Measurements from ENCODE around the gene GATD1. TPM values are rescaled to one million over a fixed set of nuclear protein-coding genes. Genes with fewer than 3 reads are reported as not detected.
A peak's percentile ranks its signal among the peaks of the same experiment; 100 is the strongest.

Gene GATD1
- total RNA-seq, 1 experiment from 2014 or later, result 27.5 TPM

GRCh38 chr11:770642-771616 is 6.4 kb downstream of the GATD1 start:
- no peak for DNase-seq (ENCODE audit: low read depth)
- in situ Hi-C loops (cut with HindIII; ENCODE audit: low pct_unique_long_range_greater_than_20kb, low sequenced_read_pairs), result no loop called here

GRCh38 chr11:769887-770641 is 7.2 kb downstream of the GATD1 start:
- in situ Hi-C loops (cut with HindIII; ENCODE audit: low pct_unique_long_range_greater_than_20kb, low sequenced_read_pairs), result no loop called here
- DNase-seq (ENCODE audit: low read depth), result no peak

DNA sequence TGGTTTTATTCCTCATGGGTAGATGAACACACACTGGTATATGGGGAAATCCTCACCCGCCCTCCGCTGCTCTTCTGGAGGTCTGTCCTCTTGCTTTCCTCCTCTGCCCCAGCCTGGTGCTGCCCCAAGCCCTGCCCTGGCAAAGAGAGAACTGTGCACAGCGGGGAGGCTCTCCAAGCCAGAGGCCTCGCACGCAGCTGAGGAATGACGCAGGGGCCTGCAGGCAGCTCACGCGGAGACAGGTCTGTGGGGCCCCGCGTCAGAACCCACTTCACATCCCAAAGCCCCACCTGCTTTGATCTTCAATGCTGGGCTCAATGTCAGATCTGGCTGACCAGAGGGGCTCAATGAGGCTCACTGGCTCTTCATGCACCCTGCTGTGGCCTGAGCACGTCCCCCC is 10.0 kb downstream of the GATD1 start:
- in situ Hi-C loops (cut with HindIII; ENCODE audit: low pct_unique_long_range_greater_than_20kb, low sequenced_read_pairs), result no loop called here
- DNase-seq (ENCODE audit: low read depth), result no peak

- in situ Hi-C loops (cut with HindIII; ENCODE audit: low pct_unique_long_range_greater_than_20kb, low sequenced_read_pairs), result no loop called here
- no peak for DNase-seq (ENCODE audit: low read depth)
Observed at GRCh38 chr11:766936-767210, 10.4 kb downstream of the GATD1 start.

DNA sequence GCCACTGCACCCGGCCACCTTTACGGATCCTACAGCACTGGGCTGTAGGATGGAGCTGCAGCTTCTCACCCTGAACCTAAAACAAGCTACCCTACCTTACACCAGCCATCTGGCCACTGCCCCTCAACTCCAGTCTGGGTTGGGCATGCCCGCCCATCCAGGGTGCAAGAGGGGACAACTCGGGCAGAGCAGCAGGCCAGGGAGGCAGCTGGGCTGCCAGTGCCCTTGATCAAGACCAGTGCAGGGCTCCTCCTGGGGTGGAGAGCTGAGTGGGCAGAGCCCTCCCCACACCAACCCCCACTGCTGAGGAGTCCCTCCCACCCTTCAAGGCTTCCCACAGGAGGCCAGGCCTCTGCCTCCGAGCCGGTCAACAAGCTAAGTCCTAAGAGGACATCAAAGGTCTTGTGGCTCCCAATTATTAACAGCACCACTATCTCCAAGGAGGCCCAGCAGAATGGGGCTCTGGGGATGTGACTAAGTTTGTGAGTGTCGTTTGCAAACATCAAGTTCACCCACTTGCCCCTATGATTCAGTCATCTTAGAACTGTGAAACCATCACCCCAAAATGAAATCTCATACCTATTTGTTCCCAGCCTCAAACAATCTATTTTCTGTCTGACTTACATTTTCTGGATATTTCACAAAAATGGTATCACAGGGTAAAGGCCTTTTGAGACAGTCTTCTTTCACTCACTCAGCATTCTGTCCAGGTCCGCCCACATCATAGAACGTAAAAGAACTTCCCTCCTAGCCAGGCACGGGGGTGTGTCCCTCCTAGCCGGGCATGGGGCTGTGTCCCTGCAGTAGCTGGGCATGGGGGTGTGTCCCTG is 11.0 kb downstream of the GATD1 start:
- DNase-seq (ENCODE audit: low read depth), result no peak
- in situ Hi-C loops (cut with HindIII; ENCODE audit: low pct_unique_long_range_greater_than_20kb, low sequenced_read_pairs), result no loop called here

- in situ Hi-C loops (cut with HindIII; ENCODE audit: low pct_unique_long_range_greater_than_20kb, low sequenced_read_pairs), result no loop called here
- no peak for DNase-seq (ENCODE audit: low read depth)
Observed at GRCh38 chr11:765802-766091, 11.5 kb downstream of the GATD1 start.

DNA sequence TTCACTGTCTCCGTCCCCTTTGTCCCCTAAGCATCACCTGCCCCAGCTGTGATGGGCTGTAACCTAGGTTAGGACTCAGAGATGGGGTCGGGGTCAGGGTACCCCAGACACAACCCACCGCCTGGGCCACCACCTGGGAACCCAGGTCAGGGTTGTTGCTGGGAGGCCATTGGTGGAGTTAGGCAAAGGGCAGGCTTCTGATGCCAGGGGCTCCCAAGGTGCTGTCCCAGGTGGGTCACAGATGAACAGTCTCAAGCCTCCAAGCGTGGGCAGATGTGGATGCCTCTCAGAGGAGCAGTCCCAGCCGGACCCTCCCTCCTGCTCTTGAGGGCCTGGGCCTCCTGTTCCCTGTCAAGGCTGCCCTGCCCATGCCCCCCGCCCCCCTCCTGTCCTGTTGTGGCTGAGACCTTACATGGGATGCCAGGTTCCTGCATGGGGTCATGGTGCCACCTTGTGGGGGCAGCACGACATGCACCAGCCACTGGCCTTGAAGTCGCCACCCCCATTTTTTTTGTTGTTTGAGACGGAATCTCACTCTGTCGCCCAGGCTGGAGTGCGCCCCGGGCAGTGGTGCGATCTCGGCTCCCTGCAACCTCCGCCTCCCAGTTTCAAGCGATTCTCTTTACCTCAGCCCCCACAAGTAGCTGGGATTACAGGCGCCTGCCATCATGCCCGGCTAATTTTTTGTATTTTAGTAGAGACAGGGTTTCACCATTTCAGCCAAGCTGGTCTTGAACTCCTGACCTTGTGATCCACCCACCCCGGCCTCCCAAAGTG is 12.1 kb downstream of the GATD1 start:
- in situ Hi-C loops (cut with HindIII; ENCODE audit: low pct_unique_long_range_greater_than_20kb, low sequenced_read_pairs), result no loop called here
- peak; percentile 63 for DNase-seq (ENCODE audit: low read depth)

GRCh38 chr11:764322-765024 is 12.8 kb downstream of the GATD1 start:
- in situ Hi-C loops (cut with HindIII; ENCODE audit: low pct_unique_long_range_greater_than_20kb, low sequenced_read_pairs), result no loop called here
- peak; percentile 12 for DNase-seq (ENCODE audit: low read depth)

DNA sequence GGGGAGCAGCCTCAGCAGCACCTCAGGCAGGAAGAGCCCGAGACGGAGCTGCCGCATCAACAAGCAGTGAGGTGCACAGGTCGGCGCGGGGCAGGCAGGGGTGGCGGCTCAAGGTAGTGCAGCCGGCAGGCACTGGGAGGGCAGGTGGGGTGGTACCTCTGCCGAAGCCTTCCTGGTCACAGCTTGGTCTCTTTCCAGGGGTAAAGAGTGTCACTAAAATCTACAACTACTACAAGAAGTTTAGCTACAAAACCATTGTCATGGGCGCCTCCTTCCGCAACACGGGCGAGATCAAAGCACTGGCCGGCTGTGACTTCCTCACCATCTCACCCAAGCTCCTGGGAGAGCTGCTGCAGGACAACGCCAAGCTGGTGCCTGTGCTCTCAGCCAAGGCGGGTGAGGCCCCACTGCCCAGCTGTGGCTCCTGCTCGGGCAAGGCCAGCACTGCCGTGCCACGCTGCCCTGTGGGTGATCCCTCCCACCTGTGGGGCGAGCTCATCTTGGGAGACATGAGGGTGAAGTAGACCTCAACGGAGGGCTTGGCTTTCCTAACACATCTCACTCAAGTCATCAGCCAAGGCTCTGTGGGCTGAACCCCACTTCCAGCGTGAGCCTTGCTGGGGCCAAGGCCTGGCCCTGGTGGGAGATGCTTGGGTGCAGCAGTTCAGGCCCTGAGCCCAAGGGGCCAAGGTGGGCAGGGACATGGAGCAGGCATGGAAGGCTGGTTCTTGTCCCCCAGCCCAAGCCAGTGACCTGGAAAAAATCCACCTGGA is 13.6 kb downstream of the GATD1 start:
- in situ Hi-C loops (cut with HindIII; ENCODE audit: low pct_unique_long_range_greater_than_20kb, low sequenced_read_pairs), result no loop called here
- no peak for DNase-seq (ENCODE audit: low read depth)

- in situ Hi-C loops (cut with HindIII; ENCODE audit: low pct_unique_long_range_greater_than_20kb, low sequenced_read_pairs), result no loop called here
- DNase-seq (ENCODE audit: low read depth), result no peak
Observed at GRCh38 chr11:763073-763463, 14.2 kb downstream of the GATD1 start.

DNA sequence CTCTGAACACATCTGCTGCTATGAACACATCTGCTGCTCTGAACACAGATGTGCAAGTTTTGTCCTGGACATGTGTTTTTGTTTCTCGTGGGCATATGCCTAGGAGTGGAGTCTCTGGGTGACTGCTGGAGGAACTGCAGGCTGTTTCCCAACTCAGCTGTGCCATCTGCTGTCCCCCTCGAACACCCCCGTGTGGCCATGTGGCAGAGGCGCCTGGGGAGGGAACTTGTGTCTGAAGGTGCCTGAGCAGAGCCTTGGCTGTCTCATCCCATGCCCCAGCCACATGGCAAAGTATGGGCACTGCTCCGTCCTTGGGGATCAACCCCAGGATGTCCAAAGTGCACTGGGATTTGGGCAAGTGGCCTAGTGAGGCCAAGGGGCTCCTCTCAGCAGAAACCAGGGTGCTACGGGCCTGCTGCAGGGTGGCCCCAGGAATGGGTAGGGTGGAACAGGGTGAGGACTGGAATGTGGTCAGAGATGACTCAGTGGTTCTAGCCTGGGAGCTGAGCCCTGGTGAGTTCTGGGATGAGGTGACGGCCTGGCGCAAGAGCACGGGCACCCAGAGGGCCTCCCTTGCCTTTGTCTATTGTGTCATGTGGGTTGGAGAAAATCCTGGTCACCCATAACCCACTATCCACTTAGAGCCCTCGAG is 14.7 kb downstream of the GATD1 start:
- in situ Hi-C loops (cut with HindIII; ENCODE audit: low pct_unique_long_range_greater_than_20kb, low sequenced_read_pairs), result no loop called here
- peak; percentile 52 for DNase-seq (ENCODE audit: low read depth)

- in situ Hi-C loops (cut with HindIII; ENCODE audit: low pct_unique_long_range_greater_than_20kb, low sequenced_read_pairs), result no loop called here
- no peak for DNase-seq (ENCODE audit: low read depth)
Observed at GRCh38 chr11:761526-762108, 15.7 kb downstream of the GATD1 start.

DNA sequence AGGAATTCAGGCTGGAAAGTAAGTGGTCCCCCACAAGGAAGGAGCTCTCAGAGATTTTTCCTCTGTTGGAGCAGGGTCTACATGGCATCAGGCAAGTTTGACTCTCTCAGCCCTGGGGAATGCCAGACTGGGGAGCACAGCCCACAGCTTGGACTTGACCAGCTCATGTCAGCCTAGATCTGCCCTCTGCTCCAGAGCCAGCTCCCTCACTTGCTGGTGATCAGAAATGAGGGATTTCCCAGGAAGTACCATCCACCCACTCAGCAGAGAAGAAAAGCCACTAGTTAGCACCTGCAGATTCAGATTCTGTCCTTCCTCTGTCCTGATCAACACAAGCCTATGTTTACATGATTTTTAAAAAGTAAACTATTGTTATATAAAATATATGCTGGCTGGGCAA is 17.1 kb downstream of the GATD1 start:
- in situ Hi-C loops (cut with HindIII; ENCODE audit: low pct_unique_long_range_greater_than_20kb, low sequenced_read_pairs), result no loop called here
- DNase-seq (ENCODE audit: low read depth), result no peak

DNA sequence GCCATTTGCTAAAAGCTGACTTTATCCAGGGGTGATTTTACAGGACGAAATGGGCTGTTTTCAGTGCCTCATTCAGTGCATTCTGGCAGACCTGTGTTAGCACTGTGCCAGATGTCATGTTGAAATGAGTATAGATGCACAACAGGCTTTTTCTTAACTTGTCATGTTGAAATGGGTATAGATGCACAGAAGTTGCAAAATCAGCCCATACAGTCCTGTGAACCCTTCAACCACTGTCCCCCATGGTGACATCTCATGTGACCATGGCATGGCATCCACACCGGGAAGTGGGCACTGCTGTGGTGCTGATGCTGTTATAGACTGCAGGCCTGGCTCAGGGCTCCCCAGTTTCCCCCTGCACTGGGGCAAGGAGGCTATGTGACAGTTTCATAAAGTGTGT is 27.6 kb downstream of the GATD1 start:
- DNase-seq (ENCODE audit: low read depth), result peak; percentile 22
- in situ Hi-C loops (cut with HindIII; ENCODE audit: low pct_unique_long_range_greater_than_20kb, low sequenced_read_pairs), result no loop called here

GRCh38 chr11:748007-748359 is 29.3 kb downstream of the GATD1 start:
- no peak for DNase-seq (ENCODE audit: low read depth)

More at GRCh38 chr11:748007-748359, 29.3 kb downstream of the GATD1 start:
- in situ Hi-C loops (cut with HindIII; ENCODE audit: low pct_unique_long_range_greater_than_20kb, low sequenced_read_pairs), result no loop called here

Measured in Caki2 (cell line).